SJCRH30 (cell line): ENCODE data around the gene GRHL1. TPM values are rescaled to one million over a fixed set of nuclear protein-coding genes. Genes with fewer than 3 reads are reported as not detected.

Source experiments
- DNase-seq, 2 experiments: peaks; one replicate each; pipeline ENCODE4 v3.0.0-alpha.2; 2015 to 2020
- H3K27ac ChIP-seq: fragments of 250-450 bp; sonication (Bioruptor Pico); 2 replicates; pipeline ENCODE4 v1.5.1; 2020; ENCODE audit warnings: mild to moderate bottlenecking, moderate library complexity
- H3K27me3 ChIP-seq: fragments of 250-450 bp; sonication (Bioruptor Pico); 2 replicates; pipeline ENCODE4 v1.5.1; 2020; ENCODE audit warnings: mild to moderate bottlenecking, moderate library complexity
- H3K36me3 ChIP-seq: fragments of 250-450 bp; sonication (Bioruptor Pico); 2 replicates; pipeline ENCODE4 v1.5.1; 2020; ENCODE audit warnings: mild to moderate bottlenecking, moderate library complexity
- H3K4me1 ChIP-seq: fragments of 250-450 bp; sonication (Bioruptor Pico); 2 replicates; pipeline ENCODE4 v1.5.1; 2020; ENCODE audit warnings: mild to moderate bottlenecking, moderate library complexity
- H3K4me3 ChIP-seq: fragments of 250-450 bp; sonication (Bioruptor Pico); 2 replicates; pipeline ENCODE4 v1.5.1; 2020; ENCODE audit warnings: mild to moderate bottlenecking, moderate library complexity
- H3K9me3 ChIP-seq: fragments of 250-450 bp; sonication (Bioruptor Pico); replicated peaks from 2 replicates; pipeline ENCODE4 v1.5.1; 2020; ENCODE audit warnings: mild to moderate bottlenecking, moderate library complexity
- total RNA-seq: library from RNA; depleted of rRNA; stranded (reverse); fragments of >200 nt; shearing (Covaris generic); gene quantifications from 2 replicates; pipeline ENCODE4 v1.2.3, GENCODE V29; 2014

Gene GRHL1
- total RNA-seq, 1 experiment from 2014 or later = 0.79 TPM

- H3K4me1 ChIP-seq = no peaks in the 10 kb centered on the region
- no peaks in the 10 kb centered on the region for H3K27me3 ChIP-seq
- DNase-seq = no peak
- H3K36me3 ChIP-seq = no peaks in the 10 kb centered on the region
- no peak overlapping the region for H3K27ac ChIP-seq
- H3K9me3 ChIP-seq = no peaks in the 10 kb centered on the region
- no peak overlapping the region for H3K4me3 ChIP-seq
Measured at GRCh38 chr2:9990736-9991135, 39.2 kb downstream of the GRHL1 start.

- no peaks in the 10 kb centered on the region for H3K36me3 ChIP-seq
- H3K27me3 ChIP-seq = no peaks in the 10 kb centered on the region
- no peaks in the 10 kb centered on the region for H3K9me3 ChIP-seq
Measured at GRCh38 chr2:9991221-9991620, 39.7 kb downstream of the GRHL1 start.

GRCh38 chr2:9991829-9992273 is 40.4 kb downstream of the GRHL1 start:
- Histone ChIP-seq H3K27ac (no peak overlapping the region), H3K36me3 (no peaks in the 10 kb centered on the region), H3K9me3 (no peaks in the 10 kb centered on the region), H3K4me3 (no peak overlapping the region), H3K27me3 (no peaks in the 10 kb centered on the region), H3K4me1 (no peaks in the 10 kb centered on the region)
- DNase-seq = no peak

More at GRCh38 chr2:9991221-9991620, 39.7 kb downstream of the GRHL1 start:
- Histone ChIP-seq H3K4me1 (no peaks in the 10 kb centered on the region), H3K27ac (no peak overlapping the region), H3K4me3 (no peak overlapping the region)
- no peak for DNase-seq

GRCh38 chr2:9992427-9993187 is 41.1 kb downstream of the GRHL1 start:
- H3K36me3 ChIP-seq = no peaks in the 10 kb centered on the region
- no peaks in the 10 kb centered on the region for H3K9me3 ChIP-seq
- no peak for DNase-seq
- H3K4me1 ChIP-seq = no peaks in the 10 kb centered on the region
- H3K27ac ChIP-seq = no peak overlapping the region
- no peak overlapping the region for H3K4me3 ChIP-seq
- no peaks in the 10 kb centered on the region for H3K27me3 ChIP-seq

- no peaks in the 10 kb centered on the region for H3K36me3 ChIP-seq
- H3K27me3 ChIP-seq = no peaks in the 10 kb centered on the region
- H3K27ac ChIP-seq = no peak overlapping the region
- no peak overlapping the region for H3K4me3 ChIP-seq
- H3K4me1 ChIP-seq = no peaks in the 10 kb centered on the region
- no peak for DNase-seq
- H3K9me3 ChIP-seq = no peaks in the 10 kb centered on the region
Measured at GRCh38 chr2:9993488-9994165, 42.1 kb downstream of the GRHL1 start.

GRCh38 chr2:9994462-9994861 is 43.0 kb downstream of the GRHL1 start:
- DNase-seq = no peak
- H3K9me3 ChIP-seq = no peaks in the 10 kb centered on the region
- no peaks in the 10 kb centered on the region for H3K4me1 ChIP-seq
- H3K27ac ChIP-seq = no peak overlapping the region
- no peak overlapping the region for H3K4me3 ChIP-seq
- no peaks in the 10 kb centered on the region for H3K27me3 ChIP-seq
- no peaks in the 10 kb centered on the region for H3K36me3 ChIP-seq

- Histone ChIP-seq H3K27me3 (no peaks in the 10 kb centered on the region), H3K4me3 (no peak overlapping the region), H3K36me3 (no peaks in the 10 kb centered on the region), H3K9me3 (no peaks in the 10 kb centered on the region), H3K4me1 (no peaks in the 10 kb centered on the region), H3K27ac (no peak overlapping the region)
- no peak for DNase-seq
Measured at GRCh38 chr2:9995059-9995458, 43.6 kb downstream of the GRHL1 start.

- Histone ChIP-seq H3K4me3 (no peak overlapping the region), H3K36me3 (no peaks in the 10 kb centered on the region), H3K27me3 (no peaks in the 10 kb centered on the region), H3K4me1 (no peaks in the 10 kb centered on the region), H3K27ac (no peak overlapping the region), H3K9me3 (no peaks in the 10 kb centered on the region)
- DNase-seq = no peak
Measured at GRCh38 chr2:9996321-9996720, 44.8 kb downstream of the GRHL1 start.

GRCh38 chr2:9997936-9998335 is 46.4 kb downstream of the GRHL1 start:
- Histone ChIP-seq H3K27me3 (no peaks in the 10 kb centered on the region), H3K9me3 (no peaks in the 10 kb centered on the region), H3K4me3 (no peak overlapping the region), H3K36me3 (no peaks in the 10 kb centered on the region), H3K27ac (no peak overlapping the region), H3K4me1 (no peaks in the 10 kb centered on the region)
- no peak for DNase-seq

- Histone ChIP-seq H3K27me3 (no peaks in the 10 kb centered on the region), H3K4me1 (no peaks in the 10 kb centered on the region), H3K36me3 (no peaks in the 10 kb centered on the region), H3K27ac (no peak overlapping the region), H3K4me3 (no peak overlapping the region), H3K9me3 (no peaks in the 10 kb centered on the region)
- no peak for DNase-seq
Measured at GRCh38 chr2:9998916-9999654, 47.6 kb downstream of the GRHL1 start.

GRCh38 chr2:9999693-10000092 is 48.2 kb downstream of the GRHL1 start:
- Histone ChIP-seq H3K4me3 (no peak overlapping the region), H3K36me3 (no peaks in the 10 kb centered on the region), H3K27ac (no peak overlapping the region), H3K4me1 (no peaks in the 10 kb centered on the region), H3K9me3 (no peaks in the 10 kb centered on the region), H3K27me3 (no peaks in the 10 kb centered on the region; the same call in 1 of the 2 replicates)
- no peak for DNase-seq

- H3K4me3 ChIP-seq = no peak overlapping the region
- H3K9me3 ChIP-seq = no peaks in the 10 kb centered on the region
- no peaks in the 10 kb centered on the region for H3K36me3 ChIP-seq
- H3K27ac ChIP-seq = no peak overlapping the region
- no peaks in the 10 kb centered on the region; the same call in 1 of the 2 replicates for H3K27me3 ChIP-seq
- no peak for DNase-seq
- H3K4me1 ChIP-seq = no peaks in the 10 kb centered on the region
Measured at GRCh38 chr2:10000541-10000940, 49.0 kb downstream of the GRHL1 start.

GRCh38 chr2:10001586-10001985 is 50.1 kb downstream of the GRHL1 start:
- no peaks in the 10 kb centered on the region for H3K36me3 ChIP-seq
- H3K9me3 ChIP-seq = no peaks in the 10 kb centered on the region
- H3K4me1 ChIP-seq = no peaks in the 10 kb centered on the region
- DNase-seq = no peak
- no peak overlapping the region for H3K4me3 ChIP-seq
- H3K27ac ChIP-seq = no peak overlapping the region
- no peaks in the 10 kb centered on the region; the same call in 1 of the 2 replicates for H3K27me3 ChIP-seq

- no peaks in the 10 kb centered on the region for H3K9me3 ChIP-seq
- no peak overlapping the region for H3K4me3 ChIP-seq
- H3K4me1 ChIP-seq = no peaks in the 10 kb centered on the region
- no peaks in the 10 kb centered on the region for H3K36me3 ChIP-seq
- H3K27ac ChIP-seq = no peak overlapping the region
- H3K27me3 ChIP-seq = no peaks in the 10 kb centered on the region; the same call in 1 of the 2 replicates
- DNase-seq = no peak
Measured at GRCh38 chr2:10002109-10002508, 50.6 kb downstream of the GRHL1 start.

GRCh38 chr2:10002681-10003080 is 51.2 kb downstream of the GRHL1 start:
- no peaks in the 10 kb centered on the region for H3K36me3 ChIP-seq
- H3K4me1 ChIP-seq = peaks cover 3% of the 10 kb centered on the region
- no peak overlapping the region for H3K27ac ChIP-seq
- H3K4me3 ChIP-seq = no peak overlapping the region
- peaks cover 1% of the 10 kb centered on the region; the same call in 1 of the 2 replicates for H3K27me3 ChIP-seq
- DNase-seq = no peak
- no peaks in the 10 kb centered on the region for H3K9me3 ChIP-seq
